T-helper 22 cell (primary cell): Measurements from ENCODE around the gene ZFPM1.

Experiments used
- DNase-seq: peaks from one replicate; pipeline ENCODE4 v3.0.0-alpha.2; 2020; ENCODE audit warnings: low read depth

Gene ZFPM1

GRCh38 chr16:88451586-88452481 lies 1.2 kb upstream of the ZFPM1 start:
- DNase-seq = no peak

DNA sequence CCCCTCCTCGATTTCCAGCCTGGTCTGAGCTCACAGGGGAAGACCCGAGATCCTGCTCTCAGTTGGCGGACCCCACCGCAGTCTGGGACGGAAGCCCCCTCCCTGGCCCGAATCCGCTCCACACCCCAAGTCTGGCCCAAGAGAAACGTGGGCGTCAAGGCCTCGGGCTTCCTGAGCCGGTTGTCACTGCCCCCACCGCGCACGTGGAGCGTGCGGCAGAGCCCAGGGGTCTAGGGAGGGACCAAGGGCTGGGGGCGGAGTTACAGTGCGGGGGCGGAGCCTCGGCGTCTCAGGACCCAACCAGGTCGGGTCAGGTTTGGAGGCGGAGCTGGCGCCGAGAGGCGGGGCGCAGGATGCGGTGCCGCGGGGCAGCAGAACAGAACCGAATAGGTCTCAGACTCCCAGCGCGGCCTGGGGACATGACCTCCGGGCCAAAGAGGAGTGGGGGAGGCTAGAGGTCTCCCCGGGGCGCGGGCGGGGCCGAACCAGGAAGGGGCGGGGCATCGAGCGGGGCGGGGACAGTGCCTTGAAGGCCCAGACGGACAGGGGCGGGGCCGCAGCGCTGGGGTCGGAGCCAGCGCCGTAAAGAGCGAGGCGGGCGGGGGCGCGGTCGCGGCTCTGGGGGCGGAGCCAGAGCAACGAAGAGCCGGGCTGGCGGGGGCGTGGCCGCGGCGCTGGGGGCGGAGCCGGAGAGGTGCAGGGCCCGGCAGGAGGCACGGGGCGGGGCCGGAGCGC lies 431 bp upstream of the ZFPM1 start:
- peak; percentile 94 for DNase-seq

- no peak for DNase-seq
Observed at GRCh38 chr16:88453611-88454522, 787 bp downstream of the ZFPM1 start.

DNA sequence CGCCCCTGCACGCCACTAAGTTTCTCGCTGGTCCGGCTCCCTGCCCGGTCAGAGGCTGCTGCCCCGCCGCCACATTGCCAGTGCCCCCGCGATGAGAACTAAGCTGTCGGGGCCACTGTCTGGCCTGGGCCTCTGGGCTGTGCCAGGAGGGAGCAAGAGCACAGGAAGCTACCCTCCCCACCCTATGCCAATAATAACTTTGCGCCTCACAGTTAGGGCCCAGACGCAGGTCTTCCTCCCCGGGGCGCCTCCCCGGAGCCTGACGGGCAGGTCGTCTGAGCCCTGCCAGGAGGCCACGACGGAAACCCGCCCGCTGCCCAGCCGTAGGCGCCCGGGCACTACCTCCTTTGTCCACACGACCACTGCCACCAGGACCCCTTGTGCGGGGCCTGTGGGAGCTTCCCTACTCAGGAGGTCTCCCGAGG lies 1.5 kb downstream of the ZFPM1 start:
- DNase-seq = no peak

DNA sequence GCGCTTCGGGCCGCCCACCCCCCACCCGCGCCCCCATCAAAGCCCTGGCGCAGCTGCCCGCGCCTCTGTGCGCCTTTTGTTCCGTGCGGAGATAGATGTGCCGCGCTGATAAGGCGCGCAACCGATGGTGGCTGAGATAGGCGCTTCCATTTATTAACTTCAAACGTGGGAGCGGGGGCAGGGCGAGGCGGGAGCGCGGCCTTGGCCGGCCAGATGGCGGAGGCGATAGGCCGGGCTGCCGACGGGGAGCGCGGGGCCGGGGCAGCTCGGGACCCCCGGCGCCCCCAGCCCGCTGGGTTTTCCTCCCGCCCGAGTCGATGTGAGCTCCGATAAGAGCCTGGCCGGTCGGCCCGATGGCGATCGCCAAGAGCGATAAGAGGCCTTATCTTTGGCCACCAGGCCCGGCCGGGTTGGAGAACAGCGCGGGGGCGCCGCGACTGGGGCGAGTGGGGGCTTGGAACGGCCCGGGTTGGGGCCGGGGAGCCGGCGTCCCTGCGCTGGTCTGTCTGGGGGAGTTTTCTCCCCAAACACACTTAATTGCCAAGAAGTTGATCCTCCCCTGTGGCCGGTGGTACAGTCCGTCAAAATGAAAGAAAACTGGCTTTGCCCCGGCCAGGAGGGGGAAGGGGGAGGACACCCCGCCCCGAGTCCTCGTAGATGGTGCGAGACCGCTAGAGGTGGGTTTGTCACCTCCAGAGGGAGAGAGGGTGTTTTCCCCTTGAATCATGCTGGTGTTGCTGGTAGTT lies 2.7 kb downstream of the ZFPM1 start:
- DNase-seq = peak; percentile 69

DNA sequence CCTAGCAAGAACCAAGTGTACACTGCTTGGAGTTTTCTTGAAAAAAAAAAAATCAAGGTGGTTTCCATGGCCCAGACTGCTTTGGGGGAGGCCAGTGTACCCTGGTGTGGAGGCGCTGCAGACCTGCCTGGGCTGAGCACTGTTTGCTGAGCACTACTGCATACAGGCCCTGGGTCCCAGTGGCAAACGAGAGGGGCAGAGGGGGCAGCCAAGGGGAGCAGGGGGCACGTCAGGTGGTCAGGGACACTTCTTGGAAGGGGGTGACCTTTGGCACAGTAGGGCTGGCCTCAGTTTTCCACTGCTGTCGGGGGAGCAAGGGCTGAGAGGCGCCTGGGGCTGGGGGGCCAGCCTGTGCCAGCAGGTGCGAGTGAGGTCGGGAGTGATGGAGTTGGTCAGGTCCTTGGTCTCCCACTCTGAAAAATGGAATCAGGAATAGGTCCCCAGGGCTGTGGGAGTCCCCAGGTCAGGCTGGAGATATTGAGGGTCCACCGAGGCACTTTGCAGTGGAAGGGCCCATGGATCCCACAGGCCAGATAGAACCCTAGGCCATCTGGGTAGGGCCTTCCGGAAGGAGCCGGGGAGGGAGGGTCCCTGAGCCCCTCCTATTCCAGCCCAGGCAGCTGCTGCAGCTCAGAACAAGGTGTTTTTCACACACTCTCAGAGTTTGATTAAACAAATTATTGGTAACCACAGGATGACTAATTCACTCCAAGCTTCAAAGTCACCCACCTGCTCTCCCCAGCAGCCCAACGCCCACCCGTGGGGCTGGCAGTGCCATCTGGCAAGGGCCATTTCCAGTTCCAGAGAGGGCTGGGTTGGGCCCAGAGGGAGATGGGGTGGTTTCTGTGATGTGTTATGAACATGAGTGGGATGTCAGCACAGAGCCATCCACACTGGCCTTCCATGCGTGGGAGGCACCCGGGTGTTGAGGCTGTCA lies 3.5 kb downstream of the ZFPM1 start:
- peak; percentile 40 for DNase-seq

DNA sequence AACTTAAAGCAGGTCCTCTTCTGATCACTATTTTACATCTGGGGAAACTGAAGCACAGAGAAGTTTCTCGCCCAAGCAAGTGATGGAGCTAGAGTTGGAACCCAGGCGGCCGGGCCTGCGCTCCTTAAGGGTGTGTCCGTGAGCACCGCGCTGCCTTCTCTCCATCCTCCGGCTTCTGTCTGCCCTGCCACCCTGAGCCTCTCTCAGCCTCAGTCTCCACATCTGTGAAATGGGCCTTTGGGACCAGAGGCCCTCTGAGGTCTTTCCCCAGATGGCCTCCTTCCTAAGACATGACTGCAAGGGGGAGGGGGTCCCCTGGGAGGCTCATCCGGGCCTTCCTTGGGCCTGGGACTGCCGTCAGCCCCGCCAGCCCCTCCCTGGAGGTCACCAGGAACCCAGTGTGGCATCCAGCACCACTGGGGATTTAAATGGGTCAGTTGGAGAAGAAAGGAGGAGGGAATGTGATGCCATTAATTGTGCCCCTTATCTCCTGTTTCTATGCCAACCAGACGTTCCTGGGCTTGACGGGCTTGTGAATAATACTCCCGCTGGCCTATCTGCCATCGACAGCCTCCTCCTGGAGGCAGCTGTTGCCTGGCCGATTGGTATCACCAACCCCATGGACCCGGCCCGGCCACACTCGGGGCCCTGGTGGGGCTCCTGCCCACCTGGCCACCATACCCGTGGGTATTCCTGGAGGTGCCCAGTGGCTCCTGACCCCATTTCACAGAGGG lies 5.1 kb downstream of the ZFPM1 start:
- DNase-seq = no peak

DNA sequence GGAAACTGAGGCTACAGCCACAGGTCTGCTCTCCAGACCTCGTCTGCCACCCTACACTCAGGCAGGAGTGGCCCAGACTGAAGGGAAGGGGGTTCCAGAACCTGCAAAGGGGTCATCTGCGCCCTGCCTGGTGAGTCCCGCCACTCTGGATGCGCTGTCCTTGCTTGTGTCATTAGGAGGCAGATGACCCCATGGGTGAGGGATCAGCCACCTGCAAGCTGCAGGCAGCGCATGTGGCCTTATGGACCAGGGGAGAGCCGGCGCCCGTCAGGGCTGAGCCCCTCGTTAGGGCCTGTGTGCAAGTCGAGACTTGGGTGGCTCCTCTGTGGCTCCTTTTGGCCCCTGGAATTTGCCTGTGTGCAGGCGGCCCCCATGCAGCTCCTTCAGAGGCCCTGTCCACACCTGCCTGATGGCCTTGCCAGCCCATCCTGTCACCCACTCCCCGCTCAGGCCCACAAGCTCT lies 5.7 kb downstream of the ZFPM1 start:
- DNase-seq = no peak

DNA sequence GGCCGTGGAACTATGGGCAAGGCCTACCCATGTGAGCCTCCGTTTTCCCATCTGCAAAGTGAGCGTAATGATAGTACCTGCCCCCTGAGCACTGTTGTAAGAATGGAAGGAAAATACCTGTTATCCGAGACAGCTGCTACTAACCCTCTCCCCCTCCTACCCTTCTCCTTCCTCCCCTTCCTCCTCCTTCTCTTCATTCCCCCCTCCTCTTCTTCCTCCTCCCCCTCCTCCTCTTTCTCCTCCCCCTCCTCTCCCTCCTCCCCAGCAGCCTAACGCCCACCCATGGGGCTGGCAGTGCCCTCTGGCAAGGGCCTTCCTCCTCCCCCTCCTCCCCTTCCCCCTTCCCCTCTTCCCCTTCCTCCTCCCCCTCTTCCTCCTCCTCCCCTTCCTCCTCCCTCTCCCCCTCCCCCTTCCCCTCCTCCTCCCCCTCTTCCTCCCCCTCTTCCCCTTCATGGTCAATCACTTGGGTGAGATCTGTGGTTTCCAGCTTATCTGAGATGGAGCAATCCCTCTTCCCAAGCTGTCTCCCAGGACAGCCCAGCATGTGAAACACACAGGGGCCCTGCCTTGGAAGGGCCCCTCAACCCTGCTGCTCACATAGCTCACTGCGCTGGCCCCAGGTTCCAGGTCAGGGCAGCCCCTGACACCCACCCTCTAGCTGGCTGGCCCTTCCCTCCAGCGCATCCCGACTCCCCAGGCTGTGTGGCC lies 6.4 kb downstream of the ZFPM1 start:
- no peak for DNase-seq

GRCh38 chr16:88460496-88461330 lies 7.6 kb downstream of the ZFPM1 start:
- no peak for DNase-seq

GRCh38 chr16:88461331-88462269 lies 8.5 kb downstream of the ZFPM1 start:
- no peak for DNase-seq

- no peak for DNase-seq
Observed at GRCh38 chr16:88462396-88462795, 9.3 kb downstream of the ZFPM1 start.

- no peak for DNase-seq
Observed at GRCh38 chr16:88463411-88463810, 10.3 kb downstream of the ZFPM1 start.

GRCh38 chr16:88464447-88465318 lies 11.6 kb downstream of the ZFPM1 start:
- no peak for DNase-seq

- no peak for DNase-seq
Observed at GRCh38 chr16:88465387-88465983, 12.4 kb downstream of the ZFPM1 start.
